Endothelial cell of umbilical vein (primary cell): Measurements from ENCODE around the gene GAS7. TPM values are rescaled to one million over a fixed set of nuclear protein-coding genes. Genes with fewer than 3 reads are reported as not detected.

Experiments
- BruUV-seq: library from RNA; stranded (reverse); fragments of 400-500 nt; replicated peaks from 2 replicates; lab custom pipeline; 2021; lab: Mats Ljungman, UMichigan
- CTCF ChIA-PET: fragments of 300-600, 350-600 bp; sonication (Branson Sonifier 250); formaldehyde crosslinking; loops from one replicate; lab custom pipeline; 2021; ENCODE audit warnings: antibody characterized with exemption, inconsistent platforms; lab: Charles Lee
- POLR2A ChIA-PET: fragments of 300-600, 350-600 bp; sonication (Branson Sonifier 250); formaldehyde crosslinking; loops from one replicate; lab custom pipeline; 2021; ENCODE audit warnings: antibody characterized with exemption, inconsistent platforms; lab: Charles Lee
- DNase-seq: peaks from one replicate; pipeline ENCODE4 v3.0.0-alpha.2; 2011; ENCODE audit warnings: low read depth, low spot score
- FAIRE-seq: peaks from 2 replicates; lab custom pipeline; 2011; peaks lifted over from hg19 to GRCh38; lab: Jason Lieb, UNC
- H2AFZ ChIP-seq: 2 replicates; pipeline ENCODE4 v1.6.0; 2012; ENCODE audit warnings: low read depth, low read length, control low read depth, inconsistent platforms
- H3K27ac ChIP-seq: 2 replicates; pipeline ENCODE4 v1.5.1; 2011; ENCODE audit warnings: low read depth, mild to moderate bottlenecking, control low read depth, low read length, moderate library complexity; ENCODE audit not compliant: insufficient read depth
- H3K27me3 ChIP-seq, 2 experiments: 2 replicates each; pipeline versions ENCODE4 v1.6.0 to v1.6.1; 2011; ENCODE audit warnings: low read length in 2 of 2, mixed read lengths in 1 of 2; ENCODE audit not compliant: control insufficient read depth in 2 of 2, insufficient read depth in 2 of 2
- H3K36me3 ChIP-seq, 2 experiments: 2 replicates in 1 of 2; 3 replicates in 1 of 2; pipeline ENCODE4 v1.5.1; 2011; ENCODE audit warnings: low read length in 2 of 2, mild to moderate bottlenecking in 1 of 2, moderate library complexity in 1 of 2; ENCODE audit not compliant: control insufficient read depth in 2 of 2, insufficient read depth in 2 of 2; ENCODE audit errors: extremely low read depth in 1 of 2
- H3K4me1 ChIP-seq: 3 replicates; pipeline ENCODE4 v1.5.1; 2011; ENCODE audit warnings: mild to moderate bottlenecking, low read length; ENCODE audit not compliant: control insufficient read depth, insufficient read depth; ENCODE audit errors: extremely low read depth
- H3K4me2 ChIP-seq: 2 replicates; pipeline ENCODE4 v1.6.1; 2011; ENCODE audit warnings: low read length, control low read depth, mixed read lengths; ENCODE audit not compliant: insufficient read depth
- H3K4me3 ChIP-seq, 3 experiments: fragments of 200-600 bp in 1 of 3; sonication (generic), shearing (Covaris generic) in 1 of 3; replicated peaks in 1 of 3; 2 replicates each; pipeline ENCODE4 v1.5.1; 2011 to 2016; ENCODE audit warnings: control low read depth in 3 of 3, low read length in 3 of 3, mild to moderate bottlenecking in 2 of 3, inconsistent platforms in 1 of 3, low read depth in 1 of 3, moderate library complexity in 1 of 3; ENCODE audit not compliant: insufficient read depth in 1 of 3
- H3K79me2 ChIP-seq: 2 replicates; pipeline ENCODE4 v1.6.0; 2012; ENCODE audit warnings: low read length, inconsistent platforms; ENCODE audit not compliant: control insufficient read depth, insufficient read depth
- H3K9ac ChIP-seq: replicated peaks from 2 replicates; pipeline ENCODE3; 2011; ENCODE audit warnings: low read length, control low read depth; ENCODE audit not compliant: insufficient read depth; ENCODE audit errors: extremely low read depth
- H3K9me1 ChIP-seq: replicated peaks from 3 replicates; pipeline ENCODE4 v1.6.0; 2011; ENCODE audit warnings: mild to moderate bottlenecking, low read length; ENCODE audit not compliant: control insufficient read depth, insufficient read depth; ENCODE audit errors: extremely low read depth
- H3K9me3 ChIP-seq: replicated peaks from 2 replicates; pipeline ENCODE4 v1.5.1; 2012; ENCODE audit warnings: low read length, inconsistent platforms; ENCODE audit not compliant: control insufficient read depth, insufficient read depth
- H4K20me1 ChIP-seq: replicated peaks from 2 replicates; pipeline ENCODE3; 2011; ENCODE audit warnings: mild to moderate bottlenecking, low read length; ENCODE audit not compliant: control insufficient read depth, insufficient read depth; ENCODE audit errors: extremely low read depth
- GATA2 ChIP-seq: IDR thresholded peaks from 2 replicates; pipeline ENCODE4 v1.7.0; 2011; ENCODE audit warnings: low read depth, mild to moderate bottlenecking, moderate library complexity, mixed read lengths, low read length; ENCODE audit not compliant: insufficient read length, insufficient read depth
- dilution Hi-C: fragments of 300-500 bp; cut with MboI; formaldehyde crosslinking; loops from one replicate; pipeline ENCODE4 v1.15.0; 2019; ENCODE audit warnings: low sequenced_read_pairs; ENCODE audit not compliant: extremely low pct_ligation_motif_present
- intact Hi-C: fragments of 100-400 bp; cut with micrococcal nuclease; formaldehyde crosslinking; loops from one replicate; pipeline ENCODE4 v1.10.0; 2022
- polyA plus RNA-seq, 4 experiments: library from polyadenylated mRNA; depleted of rRNA in 3 of 4; stranded (reverse) in 3 of 4; unstranded in 1 of 4; fragments of >200 nt; gene quantifications; 2 replicates each; pipeline versions ENCODE4 v1.2.1 to v1.2.3, GENCODE V29; 2011 to 2012; ENCODE audit warnings: missing spikeins in 1 of 4
- total RNA-seq: library from RNA; stranded (reverse); gene quantifications from 2 replicates; pipeline ENCODE4 v1.2.3, GENCODE V29; 2021
- TF ChIP-seq, protein P1 (sequence below): IDR thresholded peaks from 2 replicates; pipeline ENCODE4 v1.6.1; 2011; ENCODE audit not compliant: insufficient read depth, insufficient read length

GAS7 gene
- total and polyA plus RNA-seq, 2 donors (not counting 3 experiments of a cell fraction or from before 2014, with no cell fraction given) = not detected

DNA sequence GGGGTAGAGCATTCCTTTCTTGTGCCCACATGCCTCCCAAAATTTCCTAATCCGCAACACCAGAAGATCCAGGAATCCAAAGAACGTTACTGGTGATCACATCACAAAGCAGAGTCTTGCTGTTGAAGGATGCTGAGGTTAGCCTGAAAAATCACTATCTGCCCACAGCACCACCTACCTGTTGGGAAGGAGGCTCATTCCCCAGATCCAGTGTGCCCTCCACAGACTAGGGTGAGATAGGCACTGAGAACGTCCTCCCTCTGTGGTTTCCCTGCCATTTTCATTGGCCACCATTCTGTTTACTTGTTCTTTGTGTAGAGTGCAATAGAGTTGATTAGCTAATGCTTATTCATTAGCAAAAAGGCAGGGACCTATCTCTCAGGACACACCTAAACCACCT, 323.7 kb downstream of the GAS7 start:
- DNase-seq = no peak
- H3K27me3 ChIP-seq = no peaks in the 10 kb centered on the region
- H3K9me3 ChIP-seq = no peaks in the 10 kb centered on the region
- FAIRE-seq = no peak
- dilution Hi-C loops (no loop called here), intact Hi-C loops (no loop called here)
- H3K4me3 ChIP-seq = no peak overlapping the region
- ChIA-PET CTCF (no interaction called here), POLR2A (no interaction called here)
- BruUV-seq = no TSS peak
- H3K9me1 ChIP-seq = no peaks in the 10 kb centered on the region
- H3K4me2 ChIP-seq = no peak overlapping the region
- no peak overlapping the region for H3K9ac ChIP-seq
- TF ChIP-seq, protein P1, sequence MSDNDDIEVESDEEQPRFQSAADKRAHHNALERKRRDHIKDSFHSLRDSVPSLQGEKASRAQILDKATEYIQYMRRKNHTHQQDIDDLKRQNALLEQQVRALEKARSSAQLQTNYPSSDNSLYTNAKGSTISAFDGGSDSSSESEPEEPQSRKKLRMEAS = no peak
- no peaks in the 10 kb centered on the region for H3K36me3 ChIP-seq
- no peaks in the 10 kb centered on the region for H4K20me1 ChIP-seq
- H3K79me2 ChIP-seq = no peaks in the 10 kb centered on the region
- H3K4me1 ChIP-seq = no peaks in the 10 kb centered on the region
- no peak overlapping the region for H3K27ac ChIP-seq
- no peak overlapping the region for H2AFZ ChIP-seq

DNA sequence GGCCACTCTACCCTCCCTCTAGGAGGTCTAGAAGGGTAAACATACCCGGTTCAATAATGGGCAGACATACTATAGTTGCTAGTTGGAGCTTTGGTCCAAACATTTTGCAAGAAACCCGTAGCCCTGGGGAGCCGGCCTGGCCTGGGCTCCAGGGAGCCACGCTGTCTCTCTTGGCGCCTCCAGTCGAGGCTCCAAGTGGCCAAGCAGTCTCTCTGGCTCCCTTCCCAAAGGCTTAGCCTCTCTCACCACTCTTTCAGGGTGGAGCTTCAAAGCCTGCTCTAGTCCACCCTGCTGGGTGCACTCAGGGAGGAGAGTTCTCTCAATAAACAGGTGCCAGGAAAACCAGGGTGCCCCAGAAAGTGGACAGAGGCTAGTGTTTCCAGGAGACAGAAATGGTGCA, 325.6 kb downstream of the GAS7 start:
- H3K9me3 ChIP-seq = no peaks in the 10 kb centered on the region
- H3K9ac ChIP-seq = no peak overlapping the region
- no TSS peak for BruUV-seq
- DNase-seq = no peak
- no peaks in the 10 kb centered on the region for H3K27me3 ChIP-seq
- TF ChIP-seq GATA2 = no peak
- no peaks in the 10 kb centered on the region for H3K36me3 ChIP-seq
- no peaks in the 10 kb centered on the region for H4K20me1 ChIP-seq
- ChIA-PET POLR2A (no interaction called here), CTCF (no interaction called here)
- no peak overlapping the region for H3K27ac ChIP-seq
- FAIRE-seq = no peak
- H3K4me1 ChIP-seq = no peaks in the 10 kb centered on the region
- H3K4me3 ChIP-seq = no peak overlapping the region
- dilution Hi-C loops (no loop called here), intact Hi-C loops (no loop called here)
- no peak overlapping the region for H2AFZ ChIP-seq
- no peaks in the 10 kb centered on the region for H3K79me2 ChIP-seq
- H3K9me1 ChIP-seq = no peaks in the 10 kb centered on the region
- no peak overlapping the region for H3K4me2 ChIP-seq
